ENCODE results near the gene FERMT1. TPM values are rescaled to one million over a fixed set of nuclear protein-coding genes. Genes with fewer than 3 reads are reported as not detected.

FERMT1 gene
- total RNA-seq, 4 donors from 2014 or later, result 0.16 to 2.2 (median 1.0) TPM

GRCh38 chr20:6086868-6087267 lies 36.0 kb downstream of the FERMT1 start:
- TF ChIP-seq CTCF (IDR thresholded peaks at IDR 0.05) (no peak), POLR2A (IDR thresholded peaks at IDR 0.05) (no peak), POLR2AphosphoS5 (IDR thresholded peaks at IDR 0.05) (no peak), EP300 (IDR thresholded peaks at IDR 0.05) (no peak)
- no peaks in the 10 kb centered on the region for H3K36me3 ChIP-seq
- ATAC-seq, result no peak
- 57 to 100% methylated on average over 1 to 2 of the region's 2 CpGs for WGBS, 2 donors (ENCODE audit: low coverage in 1 of 2)
- H3K4me3 ChIP-seq, result no peak overlapping the region
- H3K4me1 ChIP-seq, result no peaks in the 10 kb centered on the region
- no peaks in the 10 kb centered on the region for H3K27me3 ChIP-seq
- no peak overlapping the region for H3K27ac ChIP-seq
- H3K9me3 ChIP-seq, result no peaks in the 10 kb centered on the region

GRCh38 chr20:6083926-6084325 lies 38.9 kb downstream of the FERMT1 start:
- no peak for TF ChIP-seq POLR2A (IDR thresholded peaks at IDR 0.05)
- TF ChIP-seq POLR2AphosphoS5 (IDR thresholded peaks at IDR 0.05), result no peak
- TF ChIP-seq EP300 (IDR thresholded peaks at IDR 0.05), result no peak
- no peak for TF ChIP-seq CTCF (IDR thresholded peaks at IDR 0.05)
- WGBS, 2 donors (ENCODE audit: low coverage in 1 of 2), result 68 to 77% methylated on average over 9 of the region's 9 CpGs
- H3K27me3 ChIP-seq, result no peaks in the 10 kb centered on the region
- no peak overlapping the region for H3K27ac ChIP-seq
- no peaks in the 10 kb centered on the region for H3K36me3 ChIP-seq
- H3K9me3 ChIP-seq, result no peaks in the 10 kb centered on the region
- no peaks in the 10 kb centered on the region for H3K4me1 ChIP-seq
- H3K4me3 ChIP-seq, result no peak overlapping the region
- ATAC-seq, result no peak

GRCh38 chr20:6081236-6081635 lies 41.6 kb downstream of the FERMT1 start:
- H3K27ac ChIP-seq, result no peak overlapping the region
- WGBS, 2 donors (ENCODE audit: low coverage in 1 of 2), result 38 to 69% methylated on average over 2 of the region's 2 CpGs
- H3K4me3 ChIP-seq, result no peak overlapping the region
- H3K36me3 ChIP-seq, result no peaks in the 10 kb centered on the region
- no peaks in the 10 kb centered on the region for H3K9me3 ChIP-seq
- no peak for TF ChIP-seq POLR2AphosphoS5 (IDR thresholded peaks at IDR 0.05)
- no peak for TF ChIP-seq POLR2A (IDR thresholded peaks at IDR 0.05)
- TF ChIP-seq CTCF (IDR thresholded peaks at IDR 0.05), result no peak
- TF ChIP-seq EP300 (IDR thresholded peaks at IDR 0.05), result no peak
- H3K4me1 ChIP-seq, result no peaks in the 10 kb centered on the region
- peak; percentile 31 for ATAC-seq
- H3K27me3 ChIP-seq, result no peaks in the 10 kb centered on the region

GRCh38 chr20:6079016-6079415 lies 43.8 kb downstream of the FERMT1 start:
- Histone ChIP-seq H3K27ac (no peak overlapping the region), H3K4me1 (peaks cover 0 to 8% (median 0%) of the 10 kb centered on the region in 3 donors), H3K36me3 (no peaks in the 10 kb centered on the region), H3K4me3 (no peak overlapping the region), H3K27me3 (no peaks in the 10 kb centered on the region), H3K9me3 (no peaks in the 10 kb centered on the region)
- 25% methylated on average over 2 of the region's 2 CpGs; no CpG with 5 or more reads in 1 of the 2 donors for WGBS, 2 donors (ENCODE audit: low coverage in 1 of 2)
- no peak for ATAC-seq
- no peak for TF ChIP-seq POLR2AphosphoS5 (IDR thresholded peaks at IDR 0.05)
- TF ChIP-seq POLR2A (IDR thresholded peaks at IDR 0.05), result no peak
- no peak for TF ChIP-seq CTCF (IDR thresholded peaks at IDR 0.05)
- no peak for TF ChIP-seq EP300 (IDR thresholded peaks at IDR 0.05)

GRCh38 chr20:6075428-6076219 lies 47.2 kb downstream of the FERMT1 start:
- Histone ChIP-seq H3K4me1 (peaks cover 0 to 8% (median 0%) of the 10 kb centered on the region in 3 donors), H3K27me3 (no peaks in the 10 kb centered on the region), H3K36me3 (no peaks in the 10 kb centered on the region), H3K27ac (peak overlapping the region in 1 of 4 donors; percentile 27), H3K9me3 (no peaks in the 10 kb centered on the region), H3K4me3 (no peak overlapping the region)
- WGBS, 2 donors (ENCODE audit: low coverage in 1 of 2), result 19 to 59% methylated on average over 5 of the region's 8 CpGs
- ATAC-seq, result peak; percentile 34
- TF ChIP-seq POLR2AphosphoS5 (IDR thresholded peaks at IDR 0.05), result no peak
- no peak for TF ChIP-seq POLR2A (IDR thresholded peaks at IDR 0.05)
- no peak for TF ChIP-seq CTCF (IDR thresholded peaks at IDR 0.05)
- TF ChIP-seq EP300 (IDR thresholded peaks at IDR 0.05), result no peak

Data from gastroesophageal sphincter (tissue), 4 donors.